Measurements from ENCODE around the gene ARHGAP32.

GRCh38 chr11:129090056-129090455 is 102.1 kb downstream of the ARHGAP32 start:
- TF ChIP-seq CTCF (IDR thresholded peaks at IDR 0.05) (no peak), ZFX (IDR thresholded peaks at IDR 0.05; ENCODE audit: borderline replicate concordance) (no peak)

Data from 22Rv1 (cell line).